Measurements from ENCODE around the gene GRID2. TPM values are rescaled to one million over a fixed set of nuclear protein-coding genes. Genes with fewer than 3 reads are reported as not detected.

GRID2 gene
- total RNA-seq, 1 donor from 2014 or later: 0.17 TPM

- no peak overlapping the region for H3K27ac Mint-ChIP-seq
- no peaks in the 10 kb centered on the region for H3K9me3 Mint-ChIP-seq
- H3K4me1 Mint-ChIP-seq: peaks cover 6% of the 10 kb centered on the region
- H3K27me3 ChIP-seq: no peaks in the 10 kb centered on the region
- H3K4me2 ChIP-seq: no peak overlapping the region
- TF ChIP-seq CTCF (IDR thresholded peaks at IDR 0.05): no peak
- peak overlapping the region; percentile 28 for H2AFZ ChIP-seq (replicated peaks)
- H3K36me3 Mint-ChIP-seq: no peaks in the 10 kb centered on the region
- peaks cover 8% of the 10 kb centered on the region for H3F3A ChIP-seq (ENCODE audit: low read depth)
- H3K36me3 ChIP-seq: no peaks in the 10 kb centered on the region
- DNase-seq (ENCODE audit: low spot score): no peak
- no peak overlapping the region for H3K9ac ChIP-seq
- no peak overlapping the region for H3K4me3 Mint-ChIP-seq
- H3K4me3 ChIP-seq: no peak overlapping the region
- no peaks in the 10 kb centered on the region for H4K20me1 ChIP-seq (ENCODE audit: low read depth)
- no peaks in the 10 kb centered on the region for H3K9me3 ChIP-seq (ENCODE audit: low read depth)
- H3K27ac ChIP-seq: no peak overlapping the region
- no peaks in the 10 kb centered on the region for H3K27me3 Mint-ChIP-seq (ENCODE audit: insufficient read depth, low read depth)
- peaks cover 21% of the 10 kb centered on the region for H3K4me1 ChIP-seq
- H3K79me2 ChIP-seq (ENCODE audit: low read depth): no peaks in the 10 kb centered on the region
Measured at GRCh38 chr4:93152491-93152890, 848.7 kb downstream of the GRID2 start.

GRCh38 chr4:93157986-93158385 is 854.2 kb downstream of the GRID2 start:
- Histone ChIP-seq H3K36me3 (no peaks in the 10 kb centered on the region), H3K27me3 (no peaks in the 10 kb centered on the region)

GRCh38 chr4:93168053-93168452 is 864.3 kb downstream of the GRID2 start:
- Mint-ChIP-seq H3K36me3 (no peaks in the 10 kb centered on the region), H3K27me3 (ENCODE audit: insufficient read depth, low read depth) (no peaks in the 10 kb centered on the region), H3K4me3 (no peak overlapping the region), H3K9me3 (no peaks in the 10 kb centered on the region), H3K27ac (no peak overlapping the region), H3K4me1 (no peaks in the 10 kb centered on the region)
- Histone ChIP-seq H3F3A (ENCODE audit: low read depth) (no peaks in the 10 kb centered on the region), H3K27me3 (no peaks in the 10 kb centered on the region), H2AFZ (replicated peaks) (no peak overlapping the region), H3K9ac (no peak overlapping the region), H3K4me1 (no peaks in the 10 kb centered on the region), H3K79me2 (ENCODE audit: low read depth) (no peaks in the 10 kb centered on the region), H3K4me3 (no peak overlapping the region), H3K36me3 (no peaks in the 10 kb centered on the region), H3K4me2 (no peak overlapping the region), H4K20me1 (ENCODE audit: low read depth) (no peaks in the 10 kb centered on the region), H3K27ac (no peak overlapping the region), H3K9me3 (ENCODE audit: low read depth) (no peaks in the 10 kb centered on the region)
- TF ChIP-seq EZH2 (IDR thresholded peaks at IDR 0.05) (no peak), EZH2phosphoT487 (IDR thresholded peaks at IDR 0.05) (no peak), CTCF (IDR thresholded peaks at IDR 0.05) (no peak)
- DNase-seq (ENCODE audit: low spot score): no peak

More at GRCh38 chr4:93157986-93158385, 854.2 kb downstream of the GRID2 start:
- H4K20me1 ChIP-seq (ENCODE audit: low read depth): no peaks in the 10 kb centered on the region
- no peaks in the 10 kb centered on the region for H3K79me2 ChIP-seq (ENCODE audit: low read depth)
- no peak overlapping the region for H3K4me3 ChIP-seq
- Mint-ChIP-seq H3K27me3 (ENCODE audit: insufficient read depth, low read depth) (no peaks in the 10 kb centered on the region), H3K9me3 (no peaks in the 10 kb centered on the region), H3K4me1 (no peaks in the 10 kb centered on the region), H3K4me3 (no peak overlapping the region), H3K36me3 (no peaks in the 10 kb centered on the region), H3K27ac (no peak overlapping the region)
- H3K27ac ChIP-seq: no peak overlapping the region
- DNase-seq (ENCODE audit: low spot score): no peak
- H3K9ac ChIP-seq: no peak overlapping the region
- TF ChIP-seq CTCF (IDR thresholded peaks at IDR 0.05): peak; percentile 32
- TF ChIP-seq EZH2phosphoT487 (IDR thresholded peaks at IDR 0.05): no peak
- H3K9me3 ChIP-seq (ENCODE audit: low read depth): no peaks in the 10 kb centered on the region
- H2AFZ ChIP-seq (replicated peaks): no peak overlapping the region
- no peaks in the 10 kb centered on the region for H3F3A ChIP-seq (ENCODE audit: low read depth)
- H3K4me1 ChIP-seq: peaks cover 4% of the 10 kb centered on the region
- no peak overlapping the region for H3K4me2 ChIP-seq

- no peak for DNase-seq (ENCODE audit: low spot score)
- Histone ChIP-seq H3K9ac (no peak overlapping the region), H3K27ac (no peak overlapping the region), H3K4me3 (no peak overlapping the region), H2AFZ (replicated peaks) (no peak overlapping the region), H3K4me1 (no peaks in the 10 kb centered on the region), H4K20me1 (ENCODE audit: low read depth) (no peaks in the 10 kb centered on the region), H3K79me2 (ENCODE audit: low read depth) (no peaks in the 10 kb centered on the region), H3K4me2 (no peak overlapping the region), H3F3A (ENCODE audit: low read depth) (no peaks in the 10 kb centered on the region), H3K36me3 (no peaks in the 10 kb centered on the region), H3K27me3 (no peaks in the 10 kb centered on the region), H3K9me3 (ENCODE audit: low read depth) (no peaks in the 10 kb centered on the region)
- Mint-ChIP-seq H3K27me3 (ENCODE audit: insufficient read depth, low read depth) (no peaks in the 10 kb centered on the region), H3K36me3 (no peaks in the 10 kb centered on the region), H3K4me1 (no peaks in the 10 kb centered on the region), H3K4me3 (no peak overlapping the region), H3K27ac (no peak overlapping the region), H3K9me3 (no peaks in the 10 kb centered on the region)
- TF ChIP-seq EZH2 (IDR thresholded peaks at IDR 0.05): no peak
- TF ChIP-seq EZH2phosphoT487 (IDR thresholded peaks at IDR 0.05): no peak
- no peak for TF ChIP-seq CTCF (IDR thresholded peaks at IDR 0.05)
Measured at GRCh38 chr4:93169966-93170365, 866.2 kb downstream of the GRID2 start.
